ENCODE data around the gene TMBIM4.

GRCh38 chr12:66194122-66194521, 24.3 kb upstream of the TMBIM4 start:
- TF ChIP-seq, protein P1, sequence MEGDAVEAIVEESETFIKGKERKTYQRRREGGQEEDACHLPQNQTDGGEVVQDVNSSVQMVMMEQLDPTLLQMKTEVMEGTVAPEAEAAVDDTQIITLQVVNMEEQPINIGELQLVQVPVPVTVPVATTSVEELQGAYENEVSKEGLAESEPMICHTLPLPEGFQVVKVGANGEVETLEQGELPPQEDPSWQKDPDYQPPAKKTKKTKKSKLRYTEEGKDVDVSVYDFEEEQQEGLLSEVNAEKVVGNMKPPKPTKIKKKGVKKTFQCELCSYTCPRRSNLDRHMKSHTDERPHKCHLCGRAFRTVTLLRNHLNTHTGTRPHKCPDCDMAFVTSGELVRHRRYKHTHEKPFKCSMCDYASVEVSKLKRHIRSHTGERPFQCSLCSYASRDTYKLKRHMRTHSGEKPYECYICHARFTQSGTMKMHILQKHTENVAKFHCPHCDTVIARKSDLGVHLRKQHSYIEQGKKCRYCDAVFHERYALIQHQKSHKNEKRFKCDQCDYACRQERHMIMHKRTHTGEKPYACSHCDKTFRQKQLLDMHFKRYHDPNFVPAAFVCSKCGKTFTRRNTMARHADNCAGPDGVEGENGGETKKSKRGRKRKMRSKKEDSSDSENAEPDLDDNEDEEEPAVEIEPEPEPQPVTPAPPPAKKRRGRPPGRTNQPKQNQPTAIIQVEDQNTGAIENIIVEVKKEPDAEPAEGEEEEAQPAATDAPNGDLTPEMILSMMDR (IDR thresholded peaks at IDR 0.05), result no peak
- TF ChIP-seq EP300 (IDR thresholded peaks at IDR 0.05) (no peak), POLR2A (IDR thresholded peaks at IDR 0.05) (no peak), POLR2AphosphoS5 (IDR thresholded peaks at IDR 0.05) (no peak)
